Thyroid gland (tissue), 4 donors: ENCODE measurements around the gene IFT27. TPM values are rescaled to one million over a fixed set of nuclear protein-coding genes. Genes with fewer than 3 reads are reported as not detected.
A peak's percentile ranks its signal among the peaks of the same experiment; 100 is the strongest.

ENCODE experiments used
- DNase-seq, 2 donors: peaks; one replicate each; pipeline ENCODE4 v3.0.0-alpha.2; 2019
- H3K27ac ChIP-seq, 3 donors: fragments of 200-600 bp; sonication (generic); 1 replicate in 2 of 3; 2 replicates in 1 of 3; pipeline ENCODE4 v1.5.1; 2016 to 2019; ENCODE audit warnings: mild to moderate bottlenecking in 1 of 3, moderate library complexity in 1 of 3
- H3K27me3 ChIP-seq: fragments of 200-600 bp; sonication (generic); one replicate; pipeline ENCODE4 v1.5.1; 2019
- H3K36me3 ChIP-seq, 2 donors: fragments of 200-600 bp; sonication (generic); one replicate each; pipeline ENCODE4 v1.5.1; 2016 to 2019
- H3K4me1 ChIP-seq, 2 donors: fragments of 200-600 bp; sonication (generic); one replicate each; pipeline ENCODE4 v1.5.1; 2017 to 2019
- H3K4me3 ChIP-seq, 3 donors: fragments of 200-600 bp; sonication (generic); replicated peaks in 1 of 3; 1 replicate in 2 of 3; 2 replicates in 1 of 3; pipeline ENCODE4 v1.5.1; 2016; ENCODE audit warnings: mild to moderate bottlenecking in 1 of 3
- H3K9me3 ChIP-seq: fragments of 200-600 bp; sonication (generic); one replicate; pipeline ENCODE4 v1.5.1; 2017
- CTCF ChIP-seq, 6 experiments: fragments of 200-600 bp in 3 of 6; fragments of 450-650 bp in 3 of 6; sonication (generic) in 3 of 6; IDR thresholded peaks; one replicate each; pipeline ENCODE4 v1.5.1; 2016 to 2019; ENCODE audit warnings: antibody characterized with exemption in 6 of 6, mild to moderate bottlenecking in 2 of 6, inconsistent platforms in 1 of 6, moderate library complexity in 1 of 6
- POLR2A ChIP-seq, 2 donors: fragments of 450-650 bp; IDR thresholded peaks; one replicate each; pipeline ENCODE4 v1.6.1; 2017; ENCODE audit warnings: antibody characterized with exemption in 2 of 2, mild to moderate bottlenecking in 2 of 2, moderate library complexity in 1 of 2
- WGBS, 2 donors: methylation state at CpG; one replicate each; pipeline ENCODE4 v1.1.5; 2017; 5-methylcytosine and 5-hydroxymethylcytosine counted together
- intact Hi-C: fragments of 100-400 bp; cut with DNase I; formaldehyde crosslinking; loops from one replicate; pipeline ENCODE4 v1.15.1; 2023
- total RNA-seq, 4 donors: library from RNA; depleted of rRNA; stranded (reverse); fragments of >200 nt; gene quantifications; one replicate each; pipeline ENCODE4 v1.2.3, GENCODE V29; 2016

The IFT27 gene, protein sequence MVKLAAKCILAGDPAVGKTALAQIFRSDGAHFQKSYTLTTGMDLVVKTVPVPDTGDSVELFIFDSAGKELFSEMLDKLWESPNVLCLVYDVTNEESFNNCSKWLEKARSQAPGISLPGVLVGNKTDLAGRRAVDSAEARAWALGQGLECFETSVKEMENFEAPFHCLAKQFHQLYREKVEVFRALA
- total RNA-seq, result 10 to 100 TPM; 25.1 to 39.2 (median 36.3) TPM

DNA sequence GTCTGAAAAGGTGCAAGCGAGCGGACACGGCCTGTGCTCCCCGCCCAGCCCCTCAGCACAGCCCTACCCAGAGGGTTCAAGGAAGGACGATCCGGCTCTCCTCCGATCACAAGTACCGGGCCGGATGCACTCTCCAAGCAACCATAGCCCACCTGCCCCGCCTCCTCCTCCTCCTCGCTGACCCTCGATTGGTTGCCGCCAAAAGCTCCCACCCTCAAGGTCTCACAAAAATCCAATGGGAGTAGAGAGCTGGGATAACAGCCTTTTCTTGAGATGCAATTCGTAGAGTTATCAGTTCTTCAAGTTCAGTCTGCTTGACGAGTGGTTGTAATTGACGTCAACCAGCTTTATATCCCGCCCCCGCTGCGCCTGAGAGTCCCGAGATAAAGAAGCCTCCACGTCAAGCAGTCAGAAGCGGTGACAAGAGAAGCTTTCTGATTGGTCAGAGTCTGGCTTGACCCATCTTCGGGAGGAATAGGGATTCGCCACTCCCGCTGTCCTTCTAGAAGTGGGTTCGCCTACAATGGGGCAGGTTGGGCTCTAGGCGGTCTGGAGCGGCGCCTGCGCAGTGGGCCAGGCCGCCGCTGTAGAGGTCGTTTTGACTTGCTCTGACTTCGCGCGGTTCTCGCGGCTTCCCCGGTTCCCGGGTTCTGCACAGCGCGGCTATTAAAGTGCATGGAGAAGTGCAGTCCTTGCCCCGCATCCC, at the start of gene IFT27:
IFT27 (minus strand) TSS at position 156 of the 706 bp plus-strand sequence. CDS start 412 bp downstream, outside the sequence.
- no peaks in the 10 kb centered on the region for H3K27me3 ChIP-seq
- intact Hi-C loops, result no loop called here
- no peaks in the 10 kb centered on the region for H3K36me3 ChIP-seq
- peak in 1 of 2 donors; percentile 89 for TF ChIP-seq POLR2A (IDR thresholded peaks at IDR 0.05)
- TF ChIP-seq CTCF (IDR thresholded peaks at IDR 0.05), result no peak
- peak within 1 kb of the TSS; percentile 59 to 92 (median 85) for H3K27ac ChIP-seq
- peak; percentile 99 for DNase-seq
- H3K9me3 ChIP-seq, result no peaks in the 10 kb centered on the region
- peaks cover 20 to 38% of the 10 kb centered on the region in 2 donors for H3K4me1 ChIP-seq
- H3K4me3 ChIP-seq, result peak within 1 kb of the TSS; percentile 23 to 89 (median 35)
- 1% methylated on average over 29 to 41 of the region's 43 CpGs for WGBS, 2 donors

GRCh38 chr22:36824655-36825054, 48.7 kb upstream of the IFT27 start:
- Histone ChIP-seq H3K4me1 (no peaks in the 10 kb centered on the region), H3K4me3 (no peak overlapping the region), H3K27me3 (no peaks in the 10 kb centered on the region), H3K9me3 (no peaks in the 10 kb centered on the region), H3K27ac (no peak overlapping the region), H3K36me3 (no peaks in the 10 kb centered on the region)
- DNase-seq, result no peak
- intact Hi-C loops, result no loop called here
- TF ChIP-seq CTCF (IDR thresholded peaks at IDR 0.05) (no peak), POLR2A (IDR thresholded peaks at IDR 0.05) (no peak)
- WGBS, 2 donors, result 93 to 94% methylated on average over 2 of the region's 2 CpGs

DNA sequence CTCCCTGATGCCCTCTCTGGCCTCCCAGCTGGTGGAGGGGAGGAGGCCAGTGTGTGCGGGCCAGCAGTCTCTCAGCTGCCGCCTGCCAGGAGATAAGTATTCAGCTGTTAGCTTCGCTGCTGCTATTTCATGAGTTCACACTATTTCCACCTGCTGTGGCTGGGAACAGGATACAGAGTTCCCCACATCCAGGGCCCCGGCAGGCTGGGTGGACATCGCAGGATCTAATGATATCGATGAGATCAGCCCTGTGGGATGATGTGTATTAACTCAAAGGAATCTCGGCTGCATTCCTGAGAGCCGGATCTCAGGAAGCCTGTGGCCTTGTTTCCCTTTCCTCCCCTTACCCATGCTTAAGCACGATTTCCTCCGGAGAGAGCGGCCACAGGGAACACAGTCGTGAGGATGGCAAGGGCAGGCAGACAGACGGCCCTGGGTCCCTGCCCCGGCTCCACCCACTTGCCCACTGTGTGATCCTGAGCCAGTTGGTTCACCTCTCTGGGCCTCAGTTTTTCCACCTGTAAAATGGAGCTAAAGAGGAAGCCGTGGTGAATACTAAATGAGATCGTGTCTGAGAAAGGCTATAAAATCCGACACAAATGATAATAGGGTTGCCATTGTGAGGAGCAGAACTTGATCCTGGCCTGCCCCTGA, 47.4 kb upstream of the IFT27 start:
- Histone ChIP-seq H3K4me1 (no peaks in the 10 kb centered on the region), H3K9me3 (no peaks in the 10 kb centered on the region), H3K36me3 (no peaks in the 10 kb centered on the region), H3K27ac (no peak overlapping the region), H3K27me3 (peaks cover 2% of the 10 kb centered on the region), H3K4me3 (no peak overlapping the region)
- 56 to 63% methylated on average over 17 of the region's 17 CpGs for WGBS, 2 donors
- TF ChIP-seq POLR2A (IDR thresholded peaks at IDR 0.05) (no peak), CTCF (IDR thresholded peaks at IDR 0.05) (no peak)
- intact Hi-C loops, result no loop called here
- no peak for DNase-seq

DNA sequence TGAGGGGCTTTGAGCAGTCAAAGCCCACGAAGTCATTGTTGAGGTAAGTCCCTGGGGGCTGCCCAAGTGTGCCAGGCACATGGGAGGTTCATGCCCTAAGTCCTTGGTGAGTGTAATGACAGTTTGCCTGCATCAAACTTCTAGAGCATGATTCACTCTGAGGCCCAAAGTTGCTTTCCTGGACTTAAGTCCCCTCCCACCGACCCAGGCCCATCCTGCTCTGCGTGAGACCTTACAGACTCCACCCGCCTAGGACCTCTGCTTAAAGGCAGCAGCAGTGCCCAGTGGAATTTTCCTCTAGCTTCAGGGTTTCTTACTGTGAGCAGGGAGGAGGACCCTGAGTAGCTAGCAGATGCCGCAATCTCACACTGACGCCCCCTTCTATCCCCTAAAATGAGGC, 46.7 kb upstream of the IFT27 start:
- no peak for TF ChIP-seq POLR2A (IDR thresholded peaks at IDR 0.05)
- TF ChIP-seq CTCF (IDR thresholded peaks at IDR 0.05), result no peak
- H3K27me3 ChIP-seq, result peaks cover 6% of the 10 kb centered on the region
- no peak overlapping the region for H3K4me3 ChIP-seq
- no peak overlapping the region for H3K27ac ChIP-seq
- intact Hi-C loops, result no loop called here
- no peaks in the 10 kb centered on the region for H3K36me3 ChIP-seq
- DNase-seq, result no peak
- no peaks in the 10 kb centered on the region for H3K4me1 ChIP-seq
- 70 to 75% methylated on average over 6 of the region's 6 CpGs for WGBS, 2 donors
- H3K9me3 ChIP-seq, result no peaks in the 10 kb centered on the region

DNA sequence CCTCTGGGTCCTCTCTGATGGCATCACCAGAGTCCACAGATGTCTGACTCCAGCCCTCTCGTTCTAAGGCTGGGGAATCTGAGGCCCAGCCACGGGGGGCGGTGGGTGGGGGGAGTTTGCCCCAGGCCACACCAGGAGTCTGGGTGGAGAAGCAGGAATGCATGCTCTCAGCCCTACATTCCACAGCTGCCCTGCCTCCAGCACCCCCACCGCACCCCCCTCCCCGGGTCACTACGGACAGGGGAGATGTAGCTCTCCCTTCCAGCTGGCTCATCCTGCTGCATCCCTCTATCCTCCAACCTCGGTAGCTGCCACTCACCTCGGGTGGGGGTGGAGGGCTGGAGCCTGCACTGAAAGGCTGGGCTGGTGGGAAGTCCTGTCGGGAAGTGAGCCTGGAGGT, 43.2 kb upstream of the IFT27 start:
- H3K9me3 ChIP-seq, result no peaks in the 10 kb centered on the region
- peaks cover 11% of the 10 kb centered on the region for H3K27me3 ChIP-seq
- no peaks in the 10 kb centered on the region for H3K36me3 ChIP-seq
- intact Hi-C loops, result no loop called here
- no peak for DNase-seq
- WGBS, 2 donors, result 40% methylated on average over 3 to 7 of the region's 9 CpGs
- TF ChIP-seq POLR2A (IDR thresholded peaks at IDR 0.05) (no peak), CTCF (IDR thresholded peaks at IDR 0.05) (no peak)
- H3K27ac ChIP-seq, result no peak overlapping the region
- H3K4me3 ChIP-seq, result no peak overlapping the region
- H3K4me1 ChIP-seq, result peaks cover 4 to 14% of the 10 kb centered on the region in 2 donors
